GM23248 (cell line): ENCODE measurements around the gene MBD4.

Experiments
- EZH2 ChIP-seq: fragments of 200-600 bp; sonication (generic); IDR thresholded peaks from 2 replicates; pipeline ENCODE4 v1.6.1; 2018; ENCODE audit warnings: antibody characterized with exemption, mild to moderate bottlenecking; ENCODE audit not compliant: insufficient read depth, poor library complexity, severe bottlenecking
- EZH2phosphoT487 ChIP-seq: fragments of 200-600 bp; sonication (generic); IDR thresholded peaks from 2 replicates; pipeline ENCODE4 v1.6.1; 2018; ENCODE audit warnings: antibody characterized with exemption, moderate library complexity, mild to moderate bottlenecking, low read depth; ENCODE audit not compliant: insufficient read depth

- TF ChIP-seq EZH2 (no peak), EZH2phosphoT487 (no peak)
Observed at GRCh38 chr3:129460155-129460554, 20.4 kb upstream of the MBD4 start.
